ENCODE data around the gene ZNF334.

Gene ZNF334

DNA sequence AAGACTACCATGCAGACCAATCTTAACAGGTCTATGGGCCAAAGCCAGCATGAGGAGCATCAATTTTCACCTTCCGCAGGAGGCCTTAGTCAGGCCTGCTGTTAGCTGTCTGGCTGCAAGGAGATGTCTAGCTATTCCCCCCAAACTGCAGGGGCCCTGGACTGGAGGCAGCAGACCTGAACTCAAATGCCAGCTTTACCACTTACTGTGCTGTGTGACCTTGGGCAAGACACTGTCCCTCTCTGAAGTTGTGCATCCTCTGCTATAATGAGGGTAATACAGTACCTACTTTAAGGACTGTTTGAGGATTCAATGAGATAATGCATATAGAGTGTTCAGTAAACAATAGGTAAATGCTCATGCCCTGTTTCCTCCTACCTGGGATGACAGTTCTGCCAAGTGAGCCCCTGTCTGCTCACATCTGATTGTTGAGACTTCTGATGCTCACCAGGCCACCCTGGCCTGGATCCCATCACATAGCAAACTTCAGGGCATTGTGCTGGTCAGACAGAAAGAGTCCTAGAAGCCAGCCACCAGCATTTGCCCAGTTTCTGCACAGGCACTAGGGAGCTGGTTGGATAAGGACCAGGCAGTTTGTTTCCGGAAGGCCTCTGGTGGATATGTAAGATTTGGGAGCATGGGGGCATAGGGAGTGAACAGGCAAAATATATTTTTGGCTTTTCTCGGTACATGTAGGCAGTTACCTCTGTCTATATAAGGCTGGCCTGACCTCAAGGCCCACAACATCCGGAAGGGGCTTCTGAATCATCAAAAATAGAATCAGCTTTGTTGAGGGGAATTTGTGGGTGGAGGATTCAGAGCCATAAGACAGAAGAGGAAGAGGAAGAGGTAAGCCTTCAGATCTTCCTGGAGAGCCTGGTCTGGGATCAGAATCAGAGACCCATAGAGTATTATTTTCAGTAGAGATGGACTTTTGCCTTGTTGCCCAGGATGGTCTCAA lies 39.4 kb upstream of the ZNF334 start:
- TF ChIP-seq POLR2AphosphoS5 (IDR thresholded peaks at IDR 0.05; ENCODE audit: low read depth, low read length) = no peak
- no peak for TF ChIP-seq SIN3A (IDR thresholded peaks at IDR 0.05; ENCODE audit: borderline replicate concordance, insufficient read depth, low read length)
- TF ChIP-seq, protein P1, sequence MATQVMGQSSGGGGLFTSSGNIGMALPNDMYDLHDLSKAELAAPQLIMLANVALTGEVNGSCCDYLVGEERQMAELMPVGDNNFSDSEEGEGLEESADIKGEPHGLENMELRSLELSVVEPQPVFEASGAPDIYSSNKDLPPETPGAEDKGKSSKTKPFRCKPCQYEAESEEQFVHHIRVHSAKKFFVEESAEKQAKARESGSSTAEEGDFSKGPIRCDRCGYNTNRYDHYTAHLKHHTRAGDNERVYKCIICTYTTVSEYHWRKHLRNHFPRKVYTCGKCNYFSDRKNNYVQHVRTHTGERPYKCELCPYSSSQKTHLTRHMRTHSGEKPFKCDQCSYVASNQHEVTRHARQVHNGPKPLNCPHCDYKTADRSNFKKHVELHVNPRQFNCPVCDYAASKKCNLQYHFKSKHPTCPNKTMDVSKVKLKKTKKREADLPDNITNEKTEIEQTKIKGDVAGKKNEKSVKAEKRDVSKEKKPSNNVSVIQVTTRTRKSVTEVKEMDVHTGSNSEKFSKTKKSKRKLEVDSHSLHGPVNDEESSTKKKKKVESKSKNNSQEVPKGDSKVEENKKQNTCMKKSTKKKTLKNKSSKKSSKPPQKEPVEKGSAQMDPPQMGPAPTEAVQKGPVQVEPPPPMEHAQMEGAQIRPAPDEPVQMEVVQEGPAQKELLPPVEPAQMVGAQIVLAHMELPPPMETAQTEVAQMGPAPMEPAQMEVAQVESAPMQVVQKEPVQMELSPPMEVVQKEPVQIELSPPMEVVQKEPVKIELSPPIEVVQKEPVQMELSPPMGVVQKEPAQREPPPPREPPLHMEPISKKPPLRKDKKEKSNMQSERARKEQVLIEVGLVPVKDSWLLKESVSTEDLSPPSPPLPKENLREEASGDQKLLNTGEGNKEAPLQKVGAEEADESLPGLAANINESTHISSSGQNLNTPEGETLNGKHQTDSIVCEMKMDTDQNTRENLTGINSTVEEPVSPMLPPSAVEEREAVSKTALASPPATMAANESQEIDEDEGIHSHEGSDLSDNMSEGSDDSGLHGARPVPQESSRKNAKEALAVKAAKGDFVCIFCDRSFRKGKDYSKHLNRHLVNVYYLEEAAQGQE (IDR thresholded peaks at IDR 0.05; ENCODE audit: insufficient read depth in 1 of 2, low read depth in 2 of 2, low read length in 2 of 2) = no peak
- no peak for TF ChIP-seq TAF1 (IDR thresholded peaks at IDR 0.05; ENCODE audit: borderline replicate concordance, insufficient read depth, low read length)
- no peak for TF ChIP-seq FOXP2 (optimal IDR thresholded peaks at IDR 0.05; ENCODE audit: borderline replicate concordance, extremely low read depth, extremely low read length, insufficient read depth)

DNA sequence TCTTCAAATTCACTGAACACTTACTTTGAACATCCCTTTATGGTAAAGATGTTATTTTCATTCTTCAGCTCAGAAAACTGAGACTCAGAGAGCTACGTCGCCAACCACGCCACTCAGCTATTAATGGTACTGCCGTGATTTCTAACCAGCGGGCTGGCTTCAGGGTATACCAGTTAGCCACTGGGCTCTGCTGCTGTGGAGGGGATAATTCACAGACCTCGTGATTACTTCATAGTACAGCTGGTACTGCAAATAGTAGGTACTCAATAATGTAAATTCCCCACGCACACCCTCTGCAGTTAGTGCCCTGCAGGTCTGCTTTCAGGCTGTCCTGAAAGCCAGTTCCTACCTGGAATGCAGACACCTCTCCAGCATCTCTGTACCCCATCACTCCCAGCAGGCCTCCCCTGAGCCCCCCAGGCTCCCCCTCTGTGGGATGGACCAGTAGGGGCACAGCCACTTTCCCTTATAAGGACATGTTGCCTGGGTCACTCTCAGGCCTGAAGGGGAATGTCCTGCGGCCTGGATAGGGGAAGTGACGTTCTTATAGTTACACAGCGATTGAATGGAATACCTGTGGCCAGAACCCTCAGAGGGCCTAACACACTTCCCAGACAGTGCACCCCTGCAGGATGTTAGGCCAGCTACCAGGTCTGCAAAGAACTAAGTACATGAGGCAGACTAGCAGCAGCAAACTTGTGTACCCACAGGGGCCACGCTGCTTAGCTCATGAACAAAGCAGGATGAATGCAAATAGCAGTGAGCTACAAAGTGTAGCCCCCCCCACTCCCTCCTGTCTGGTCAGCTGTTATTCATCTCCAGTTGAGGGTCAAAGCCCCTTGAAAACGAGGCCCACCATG lies 38.4 kb upstream of the ZNF334 start:
- TF ChIP-seq TAF1 (IDR thresholded peaks at IDR 0.05; ENCODE audit: borderline replicate concordance, insufficient read depth, low read length) (no peak), POLR2AphosphoS5 (IDR thresholded peaks at IDR 0.05; ENCODE audit: low read depth, low read length) (no peak), FOXP2 (optimal IDR thresholded peaks at IDR 0.05; ENCODE audit: borderline replicate concordance, extremely low read depth, extremely low read length, insufficient read depth) (no peak), SIN3A (IDR thresholded peaks at IDR 0.05; ENCODE audit: borderline replicate concordance, insufficient read depth, low read length) (no peak)

DNA sequence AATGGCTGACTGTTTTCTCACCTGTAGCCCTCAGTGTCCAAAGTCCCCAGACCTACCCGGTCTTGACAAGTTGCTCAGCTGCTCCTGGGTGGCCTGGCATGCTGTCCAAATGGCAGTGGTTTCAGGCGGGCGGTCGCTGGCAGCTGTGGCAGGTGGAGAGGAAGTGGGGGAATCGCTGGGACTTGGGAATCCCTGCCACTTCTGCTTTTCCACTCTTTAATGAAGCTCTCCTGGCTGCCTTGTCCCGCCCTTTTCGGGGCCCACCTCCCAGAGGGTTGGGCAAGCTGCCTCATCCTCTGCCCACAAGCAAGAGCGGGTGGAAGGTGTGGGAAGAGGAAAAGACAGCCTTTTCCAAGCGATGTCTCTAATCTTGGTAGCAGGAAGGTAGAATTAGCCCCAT lies 37.1 kb upstream of the ZNF334 start, which contains the start of gene OCSTAMP:
Gene OCSTAMP, minus strand, starts transcription at position 194 of the 400 bp plus-strand sequence. Its CDS starts 94 bp downstream, at position 100.
- no peak for TF ChIP-seq TAF1 (IDR thresholded peaks at IDR 0.05; ENCODE audit: borderline replicate concordance, insufficient read depth, low read length)
- no peak for TF ChIP-seq SIN3A (IDR thresholded peaks at IDR 0.05; ENCODE audit: borderline replicate concordance, insufficient read depth, low read length)

DNA sequence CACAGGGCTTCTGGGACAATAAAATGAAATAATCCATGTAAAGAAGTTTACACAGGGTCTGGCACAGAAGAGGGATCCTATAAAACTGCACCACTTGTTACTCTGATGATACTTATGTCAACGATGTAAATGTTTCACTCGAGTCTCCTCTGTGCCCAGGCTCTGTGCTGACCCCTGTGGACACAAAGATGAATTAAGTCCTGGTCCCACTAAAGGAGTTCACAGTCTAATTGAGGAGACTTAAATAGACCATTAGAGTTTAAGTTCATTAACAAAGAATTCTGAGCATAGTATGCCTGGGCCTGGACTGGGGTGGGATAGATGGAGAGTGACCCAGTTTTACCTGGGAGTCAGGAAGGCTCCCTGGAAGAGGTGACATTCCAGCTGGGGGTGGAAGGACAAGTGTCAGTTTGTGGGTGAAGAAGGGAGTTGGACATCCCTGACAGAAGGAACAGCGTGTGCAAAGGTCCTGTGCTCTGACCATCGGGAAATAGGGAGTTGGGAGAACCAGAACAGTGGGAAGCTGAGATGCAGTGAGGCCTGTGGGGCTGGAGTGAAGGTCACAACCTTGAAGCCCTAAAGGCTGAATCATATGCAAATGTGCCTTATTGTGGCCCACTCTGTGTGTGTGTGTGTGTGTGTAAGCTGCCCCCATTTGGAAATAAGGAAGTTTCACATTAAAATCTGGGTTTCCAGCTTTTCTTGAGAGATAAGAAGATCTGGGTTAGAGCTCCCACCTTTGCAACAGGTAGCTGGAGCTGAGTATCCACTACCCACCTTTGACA lies 36.0 kb upstream of the ZNF334 start:
- TF ChIP-seq, protein P1 (IDR thresholded peaks at IDR 0.05; ENCODE audit: insufficient read depth in 1 of 2, low read depth in 2 of 2, low read length in 2 of 2) = no peak
- TF ChIP-seq POLR2AphosphoS5 (IDR thresholded peaks at IDR 0.05; ENCODE audit: low read depth, low read length) (no peak), SIN3A (IDR thresholded peaks at IDR 0.05; ENCODE audit: borderline replicate concordance, insufficient read depth, low read length) (no peak), TAF1 (IDR thresholded peaks at IDR 0.05; ENCODE audit: borderline replicate concordance, insufficient read depth, low read length) (no peak), FOXP2 (optimal IDR thresholded peaks at IDR 0.05; ENCODE audit: borderline replicate concordance, extremely low read depth, extremely low read length, insufficient read depth) (no peak)

DNA sequence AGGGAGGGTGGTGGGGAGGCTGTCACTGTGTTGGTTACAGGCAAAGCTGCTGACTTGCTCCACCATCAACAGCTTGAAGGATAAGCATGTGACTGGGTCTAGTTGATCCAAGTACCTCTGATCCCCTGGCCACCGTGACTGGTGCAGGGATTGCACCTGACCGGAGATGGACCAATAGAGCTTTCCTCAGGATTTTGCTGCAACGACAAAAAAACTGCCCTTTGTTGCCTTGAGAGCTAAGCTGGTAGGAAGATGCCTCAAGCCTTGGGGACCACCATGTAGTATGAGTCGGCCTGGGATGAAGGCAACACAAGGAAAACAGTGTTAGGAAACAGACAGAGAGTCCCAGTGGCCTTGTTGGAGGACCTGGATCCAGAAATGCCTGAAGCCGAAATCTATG lies 35.3 kb upstream of the ZNF334 start:
- TF ChIP-seq TAF1 (IDR thresholded peaks at IDR 0.05; ENCODE audit: borderline replicate concordance, insufficient read depth, low read length) (no peak), FOXP2 (optimal IDR thresholded peaks at IDR 0.05; ENCODE audit: borderline replicate concordance, extremely low read depth, extremely low read length, insufficient read depth) (no peak), SIN3A (IDR thresholded peaks at IDR 0.05; ENCODE audit: borderline replicate concordance, insufficient read depth, low read length) (no peak), POLR2AphosphoS5 (IDR thresholded peaks at IDR 0.05; ENCODE audit: low read depth, low read length) (no peak)
- TF ChIP-seq, protein P1 (IDR thresholded peaks at IDR 0.05; ENCODE audit: insufficient read depth in 1 of 2, low read depth in 2 of 2, low read length in 2 of 2) = no peak
